Fibroblast of gingiva (primary cell): ENCODE measurements around the gene KRTAP12-1.

Source experiments
- DNase-seq: peaks from one replicate; pipeline ENCODE4 v3.0.0-alpha.2; 2011; ENCODE audit warnings: low read depth

Gene KRTAP12-1

DNA sequence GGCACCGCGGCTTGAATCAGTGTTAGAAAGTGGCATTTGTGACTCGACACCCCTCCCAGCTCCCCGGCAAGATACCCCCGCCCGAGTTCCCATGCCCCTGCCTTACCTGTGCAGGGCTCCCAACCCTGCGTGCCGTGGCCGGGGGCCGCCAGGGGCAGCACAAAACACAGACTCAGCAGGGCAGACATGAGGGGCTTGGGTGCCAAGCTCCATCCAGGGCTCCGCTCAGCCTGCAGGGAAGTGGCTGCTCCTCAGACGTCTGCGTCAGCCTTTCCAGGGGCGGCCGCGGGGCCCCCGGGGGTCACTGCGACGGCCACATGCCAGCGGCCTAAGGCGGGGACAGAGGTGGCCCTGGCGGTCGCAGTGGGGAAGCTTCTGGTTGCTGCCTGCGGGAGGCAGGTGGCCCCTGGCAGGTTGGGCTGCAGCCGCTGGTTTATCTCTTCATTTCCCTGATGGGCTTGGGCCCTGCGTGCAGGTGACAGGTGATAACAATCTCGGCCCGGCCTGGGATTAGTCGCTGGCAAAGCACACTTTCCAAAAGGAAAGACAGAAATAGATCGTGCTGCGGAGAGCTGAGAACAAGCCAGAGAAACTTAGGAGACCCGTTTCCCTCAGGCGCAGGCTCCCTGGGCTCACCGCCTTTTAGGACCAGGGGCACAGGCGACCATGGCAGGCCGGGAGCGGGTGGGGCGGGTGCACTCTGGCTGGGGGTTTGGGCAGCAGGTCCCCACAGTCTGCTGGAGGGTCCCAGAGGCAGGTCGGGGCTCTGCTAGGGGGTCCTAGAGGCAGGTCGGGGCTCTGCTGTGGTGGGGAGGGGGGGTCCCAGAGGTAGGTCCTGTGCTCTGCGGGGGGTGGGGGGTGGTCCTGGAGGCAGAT is 29.6 kb upstream of the KRTAP12-1 start, which contains the start of gene TSPEAR:
Gene TSPEAR, minus strand, starts transcription at position 246 of the 876 bp plus-strand sequence. Its CDS starts 58 bp downstream, at position 188.
- no peak for DNase-seq

DNA sequence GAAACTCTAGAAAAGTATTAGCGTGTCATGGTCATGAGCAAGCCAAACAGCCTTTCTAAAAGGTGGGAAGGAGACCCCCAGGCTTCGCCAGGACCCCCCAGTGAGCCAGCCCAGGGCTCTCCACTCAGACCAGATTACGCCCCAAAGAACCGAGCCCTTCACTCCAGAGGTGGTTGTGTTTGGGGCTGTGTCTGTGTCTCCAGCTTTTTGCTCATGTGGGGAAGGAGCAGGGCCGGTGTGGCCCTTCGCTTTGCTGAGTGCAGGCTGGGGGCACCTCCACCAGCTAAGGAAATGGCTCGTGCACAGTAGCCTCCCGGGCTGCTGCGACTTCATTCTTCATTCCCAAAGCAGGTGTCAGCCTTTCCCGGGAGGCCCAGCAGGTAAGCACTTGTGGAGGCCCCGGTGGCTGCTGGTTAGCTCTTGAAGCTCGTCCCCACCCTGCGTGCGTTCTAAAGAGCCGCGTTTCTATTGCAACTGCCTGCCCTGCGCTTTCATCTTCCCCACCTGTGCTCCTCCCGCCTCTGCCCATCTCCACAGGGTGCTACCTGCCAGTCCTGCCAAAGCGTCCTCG is 28.9 kb upstream of the KRTAP12-1 start:
- DNase-seq: no peak

DNA sequence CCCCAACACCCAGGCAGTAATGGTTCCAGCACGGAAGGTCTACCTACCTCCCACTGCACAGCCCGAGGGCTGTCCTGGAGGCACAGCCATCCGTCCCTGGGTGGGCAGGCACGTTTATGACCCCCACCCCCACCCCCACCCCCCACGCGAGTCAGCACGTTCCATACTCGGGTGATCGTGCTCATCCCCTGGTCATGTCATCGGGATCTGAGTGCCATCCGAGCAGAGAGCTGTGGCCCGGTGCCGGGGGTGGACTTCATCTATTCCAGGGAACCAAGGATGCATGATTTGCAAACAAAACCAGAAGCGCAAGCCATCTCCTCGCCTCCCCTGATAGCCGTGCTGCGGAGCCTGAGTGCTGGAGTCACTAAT is 28.3 kb upstream of the KRTAP12-1 start:
- DNase-seq: no peak

DNA sequence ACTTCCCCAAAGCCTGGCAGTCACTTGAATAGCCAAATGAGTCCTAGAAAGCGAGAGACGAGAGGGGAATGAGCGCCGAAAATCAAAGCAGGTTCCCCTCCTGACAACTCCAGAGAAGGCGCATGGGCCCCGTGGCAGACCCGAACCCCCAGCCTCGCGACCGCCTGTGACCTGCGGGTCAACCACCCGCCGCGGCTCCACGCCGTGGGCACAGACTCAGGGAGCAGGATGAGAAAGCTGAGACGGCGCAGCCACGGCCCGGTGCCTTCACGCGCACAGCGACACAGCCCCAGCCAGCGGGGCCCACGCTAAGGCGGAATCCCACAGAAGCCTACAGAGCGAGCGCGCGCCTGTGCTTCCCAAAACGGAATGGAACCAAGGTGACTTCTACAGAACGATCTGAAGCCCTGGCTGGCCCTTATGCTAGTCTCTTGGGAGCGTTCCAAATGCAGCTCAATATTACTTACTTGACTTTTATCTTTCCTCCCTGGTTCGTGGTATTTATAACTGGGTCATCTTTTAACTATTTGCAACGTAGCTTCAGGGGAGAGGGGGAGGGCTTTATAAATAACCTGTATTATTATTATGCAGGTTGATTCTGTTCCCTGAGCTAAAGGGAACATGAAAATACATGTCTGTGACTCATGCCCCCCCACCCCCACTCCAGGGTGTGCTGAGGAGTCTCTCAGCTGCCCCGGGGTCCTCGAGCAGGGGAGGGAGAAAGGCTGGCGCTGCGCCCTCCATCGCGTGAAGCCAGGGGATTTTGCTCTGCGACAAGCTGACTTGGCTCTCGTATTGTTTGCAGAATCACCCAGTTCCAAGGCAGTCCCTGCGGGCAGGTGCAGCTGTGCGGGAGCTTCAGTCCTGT is 27.7 kb upstream of the KRTAP12-1 start:
- DNase-seq: no peak

DNA sequence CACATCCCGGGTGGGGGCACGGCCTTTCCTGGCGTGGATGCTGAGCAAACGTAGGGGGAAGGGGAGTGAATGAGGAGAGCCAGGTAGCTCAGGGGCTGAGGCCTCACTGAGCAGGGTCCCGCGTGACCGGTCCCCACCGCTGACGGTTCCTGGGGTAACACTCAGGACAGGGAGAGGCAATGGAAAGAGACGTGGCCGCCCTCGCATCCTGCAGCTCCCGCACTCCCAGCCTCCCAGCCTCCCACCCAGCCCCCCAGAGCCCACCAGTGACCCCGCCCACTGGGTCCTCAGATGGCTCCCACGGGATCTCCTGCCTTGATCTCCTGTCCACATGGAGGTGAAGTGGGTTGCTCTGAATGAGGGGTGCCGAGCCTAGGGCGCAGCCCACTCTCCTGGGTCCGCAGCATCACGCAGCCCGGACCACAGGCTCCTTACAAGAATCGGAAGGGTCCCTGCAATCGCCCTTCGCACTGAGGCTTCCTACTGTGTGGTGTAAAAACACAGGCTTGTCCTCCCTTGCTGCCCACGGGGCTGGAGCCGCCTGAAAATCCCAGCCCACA is 27.0 kb upstream of the KRTAP12-1 start:
- no peak for DNase-seq

DNA sequence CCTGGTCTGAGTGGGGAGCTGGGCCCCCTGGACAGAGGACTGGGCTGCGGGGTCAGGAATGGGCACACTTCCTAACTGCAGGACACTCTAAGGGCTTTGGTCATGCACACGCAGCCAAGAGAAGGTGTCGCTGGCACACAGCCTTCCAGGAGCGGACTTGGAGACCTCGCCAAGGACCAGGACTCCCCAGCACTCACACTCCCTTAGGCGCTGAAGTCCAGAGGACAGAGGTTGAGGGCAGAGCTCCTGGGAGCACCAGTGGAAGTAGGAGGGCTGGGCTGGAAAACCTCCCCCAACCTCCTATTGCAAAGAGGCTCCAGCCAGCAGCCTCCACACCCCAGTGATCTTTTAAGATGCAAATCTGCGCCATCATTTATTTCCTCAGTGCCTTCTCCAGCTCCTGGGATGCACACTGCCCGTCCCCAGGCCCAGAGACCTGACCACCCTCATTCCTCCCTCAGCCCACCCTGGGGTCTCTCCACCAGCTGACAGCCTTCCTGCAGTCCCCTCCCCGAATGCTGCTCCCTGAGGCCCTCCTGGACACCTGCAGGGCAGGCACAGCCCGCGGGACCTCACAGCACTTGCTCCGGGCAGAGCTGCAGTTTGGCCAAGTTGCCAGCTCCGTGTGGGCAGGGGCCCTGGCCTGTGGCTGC is 26.4 kb upstream of the KRTAP12-1 start:
- DNase-seq: no peak

DNA sequence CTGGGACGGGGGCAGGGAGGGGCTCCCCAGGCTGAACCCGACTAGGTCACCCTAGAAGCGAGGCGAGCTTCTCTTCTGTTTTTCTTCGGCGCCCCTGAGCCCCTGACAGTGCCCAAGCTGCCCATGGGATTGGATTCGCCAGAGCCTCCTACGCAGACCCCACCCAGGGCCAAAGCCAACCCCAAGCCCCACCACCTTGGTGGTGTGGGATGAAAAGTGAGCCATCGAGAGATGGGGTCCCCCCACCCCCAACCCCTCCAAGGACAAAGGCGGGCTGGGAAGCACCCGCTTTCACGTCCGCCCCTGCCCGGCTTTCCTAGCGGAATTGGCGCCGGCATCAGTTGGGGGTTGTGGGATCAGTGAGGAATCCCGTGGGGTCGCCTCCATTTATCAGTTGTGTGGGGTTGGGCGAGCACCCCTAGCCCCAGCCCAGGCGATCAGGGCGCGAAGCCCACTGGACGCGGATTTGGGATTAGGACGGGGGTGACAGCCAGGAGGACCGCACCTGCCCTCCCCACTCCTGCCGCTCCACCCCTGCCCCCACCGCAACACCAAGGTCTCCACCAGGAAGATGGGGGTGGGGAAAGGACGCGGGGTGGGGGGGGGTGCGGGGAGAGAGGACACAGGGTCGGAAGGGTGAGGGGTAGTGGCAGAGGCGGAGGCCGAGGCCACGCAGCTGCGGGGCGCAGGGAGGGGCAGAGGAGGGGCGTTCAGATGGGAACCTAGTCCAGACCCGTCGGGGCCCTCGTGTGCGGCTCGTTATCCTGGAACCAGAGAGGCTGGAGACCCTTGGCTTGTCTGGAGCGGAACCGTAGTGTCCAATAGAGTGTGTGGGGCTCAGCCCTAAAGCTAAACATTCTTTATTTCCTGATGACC is 25.0 kb upstream of the KRTAP12-1 start:
- DNase-seq: no peak

DNA sequence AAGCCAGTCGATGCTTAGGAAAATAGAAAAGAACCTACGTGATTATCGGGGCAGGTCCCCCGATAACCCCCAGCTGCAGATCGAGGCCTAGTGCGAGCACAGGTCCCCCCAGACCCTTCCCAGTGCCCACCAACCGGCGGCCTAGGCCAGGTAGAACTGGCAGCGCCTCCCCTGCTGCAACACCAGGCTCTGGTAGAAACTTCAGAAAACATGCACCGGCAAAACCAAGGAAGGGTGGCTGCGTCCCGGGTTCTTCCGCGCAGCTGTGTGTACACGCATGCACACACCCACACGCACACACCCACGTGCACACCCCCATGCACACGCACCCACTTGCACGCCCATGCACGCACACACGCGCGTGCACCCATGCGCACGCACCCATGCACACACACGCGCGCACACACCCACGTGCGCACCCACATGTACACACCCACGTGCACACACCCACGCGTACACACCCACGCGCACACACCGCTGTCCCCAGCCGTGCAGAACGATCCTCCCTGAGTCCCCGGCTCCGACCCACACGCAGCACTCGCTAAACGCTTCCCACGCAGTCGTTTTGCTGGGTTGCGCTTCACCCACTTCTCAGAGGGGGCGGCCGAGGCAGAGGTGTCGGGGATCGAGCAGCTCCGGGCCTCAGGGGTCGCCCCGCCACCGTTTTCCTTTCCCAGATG is 24.2 kb upstream of the KRTAP12-1 start:
- no peak for DNase-seq

DNA sequence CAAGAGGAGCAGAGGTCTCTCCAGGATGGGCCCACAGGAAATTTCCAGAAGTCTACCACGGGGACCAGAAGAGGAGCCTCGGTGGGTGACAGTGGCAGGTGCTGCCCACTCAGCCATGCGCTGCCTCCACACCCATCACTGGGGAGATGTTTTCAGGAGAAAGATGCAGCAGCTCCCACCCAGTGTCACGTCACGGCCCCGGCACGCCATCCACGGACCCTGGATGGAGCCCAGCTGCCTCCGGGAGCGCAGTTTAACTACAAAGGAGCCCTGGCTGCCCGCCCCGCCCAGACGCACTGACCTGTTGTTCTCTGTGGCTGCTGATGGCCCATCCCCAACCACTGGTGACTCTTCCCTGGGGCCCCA is 22.7 kb upstream of the KRTAP12-1 start:
- DNase-seq: no peak

DNA sequence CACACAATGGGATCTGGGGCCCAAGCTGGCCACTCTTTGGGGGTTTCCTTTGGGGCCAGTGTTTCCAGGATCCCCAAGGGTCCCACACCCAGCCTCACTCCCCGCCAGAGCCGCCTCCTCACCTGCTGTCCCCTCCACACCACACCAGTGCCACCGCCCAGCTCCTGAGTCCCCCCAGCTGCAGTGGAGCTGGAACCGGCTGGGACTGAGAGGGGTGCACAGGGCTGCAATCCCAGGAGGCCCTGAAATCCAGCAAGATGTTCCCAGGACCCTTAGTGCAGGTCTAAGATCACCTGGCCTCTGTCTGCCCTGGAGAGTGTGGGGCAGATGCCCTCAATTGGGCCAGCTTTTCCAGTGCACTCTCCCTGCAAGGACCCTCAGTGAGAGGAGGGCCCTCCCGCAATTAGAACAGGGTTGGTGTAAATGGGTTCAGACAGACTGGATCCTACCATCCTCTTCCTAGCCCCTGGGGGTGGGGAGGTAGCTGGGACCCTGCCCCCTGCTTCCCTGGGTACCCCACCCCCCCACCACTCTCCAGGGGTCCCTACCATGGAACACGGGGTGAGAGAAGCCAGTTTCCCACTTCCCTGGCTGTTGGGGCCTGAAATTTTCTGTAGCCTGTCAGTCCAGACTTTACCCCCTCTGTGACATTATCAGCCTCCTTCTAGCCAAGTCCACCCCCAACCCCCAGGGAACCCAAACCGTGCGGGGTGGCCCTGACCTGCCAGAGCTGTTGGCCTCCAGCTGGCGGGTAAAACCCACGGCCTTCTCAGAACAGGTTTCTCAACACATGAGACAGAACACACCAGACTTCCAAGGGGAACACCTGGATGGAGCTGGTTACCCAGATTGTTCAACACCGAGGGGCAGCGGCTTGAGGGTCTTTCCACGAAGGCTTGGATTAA is 22.0 kb upstream of the KRTAP12-1 start:
- no peak for DNase-seq

DNA sequence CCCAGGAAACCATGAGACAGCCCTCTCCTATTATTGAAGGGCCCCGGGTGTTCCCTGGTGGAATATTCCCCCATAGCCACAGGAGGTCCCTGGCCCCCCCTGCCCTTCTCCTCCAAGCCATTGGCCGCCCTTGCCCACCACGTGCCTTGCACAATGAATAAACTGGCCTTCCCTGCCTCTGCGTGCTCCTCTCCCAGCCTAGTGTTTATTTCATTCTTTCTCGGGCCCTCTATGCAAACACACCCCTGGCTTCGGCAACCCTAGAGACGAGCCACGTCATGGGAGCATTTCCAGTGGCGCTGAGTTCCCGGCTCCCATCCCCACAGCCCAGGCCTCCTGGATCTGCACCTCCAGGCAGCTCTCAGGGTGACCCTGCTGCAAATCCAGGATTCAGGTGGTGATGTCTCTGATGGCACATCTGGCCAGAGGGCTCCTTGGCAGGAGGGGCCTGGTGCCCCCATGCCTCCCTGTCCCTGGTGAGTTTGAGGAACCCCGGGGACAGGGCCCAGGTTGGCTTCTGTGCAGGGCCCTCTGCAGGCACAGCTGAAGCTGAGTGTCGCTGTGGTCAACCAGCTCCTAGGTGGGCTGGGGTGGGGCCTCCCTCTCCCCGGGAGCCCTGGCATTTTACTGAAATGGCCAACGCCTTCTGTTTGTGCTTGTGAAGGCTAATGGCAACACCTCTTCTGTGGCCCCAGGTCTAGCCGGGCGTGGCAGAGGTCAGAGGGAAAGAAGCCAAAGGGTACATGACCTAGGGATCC is 21.2 kb upstream of the KRTAP12-1 start:
- no peak for DNase-seq

DNA sequence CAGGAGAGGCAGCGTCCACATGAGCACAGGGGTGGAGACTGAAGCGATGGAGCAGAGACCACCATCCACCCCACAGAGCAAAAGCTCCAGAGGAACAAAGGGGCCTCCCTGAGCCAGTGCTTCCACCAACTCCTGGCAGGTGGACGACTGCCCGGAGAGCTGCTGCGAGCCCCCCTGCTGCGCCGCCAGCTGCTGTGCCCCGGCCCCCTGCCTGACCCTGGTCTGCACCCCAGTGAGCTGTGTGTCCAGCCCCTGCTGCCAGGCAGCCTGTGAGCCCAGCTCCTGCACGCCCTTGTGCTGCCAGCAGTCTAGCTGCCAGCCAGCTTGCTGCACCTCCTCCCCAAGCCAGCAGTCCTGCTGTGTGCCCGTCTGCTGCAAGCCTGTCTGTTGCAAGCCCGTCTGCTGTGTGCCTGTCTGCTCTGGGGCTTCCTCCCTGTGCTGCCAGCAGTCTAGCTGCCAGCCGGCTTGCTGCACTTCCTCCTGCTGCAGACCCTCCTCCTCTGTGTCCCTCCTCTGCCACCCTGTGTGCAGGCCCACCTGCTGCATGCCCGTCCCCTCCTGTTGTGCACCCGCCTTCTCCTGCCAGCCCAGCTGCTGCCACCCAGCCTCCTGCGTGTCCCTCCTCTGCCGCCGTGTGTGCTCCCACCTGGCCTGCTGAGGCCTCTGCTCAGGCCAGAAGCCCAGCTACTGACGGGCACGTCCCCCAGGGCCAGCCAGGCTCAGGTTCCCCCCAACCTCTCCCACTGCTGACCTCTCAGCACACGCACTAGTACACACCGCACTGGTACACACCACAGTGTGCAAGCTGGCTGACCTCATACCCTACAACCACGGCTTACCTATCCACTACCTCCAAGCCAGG is 20.4 kb upstream of the KRTAP12-1 start:
- DNase-seq: no peak

DNA sequence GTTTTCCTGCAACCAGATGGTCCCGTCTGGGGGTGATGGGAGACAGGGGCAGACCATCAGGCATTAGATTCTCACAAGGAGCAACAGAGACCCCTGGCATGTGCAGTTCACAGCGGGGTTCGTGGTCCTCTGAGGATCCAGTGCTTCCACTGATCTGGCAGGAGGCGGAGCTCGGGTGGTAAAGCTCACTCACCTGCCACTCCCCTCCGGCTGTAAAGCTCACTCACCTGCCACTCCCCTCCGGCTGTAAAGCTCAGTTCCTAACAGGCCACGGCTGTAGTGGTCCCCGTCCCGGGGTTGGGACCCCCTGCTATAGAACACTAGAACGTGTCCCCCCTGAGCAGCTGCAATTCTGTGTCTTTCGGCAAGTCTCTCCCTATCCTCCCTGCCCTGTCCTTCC is 19.6 kb upstream of the KRTAP12-1 start:
- DNase-seq: no peak

DNA sequence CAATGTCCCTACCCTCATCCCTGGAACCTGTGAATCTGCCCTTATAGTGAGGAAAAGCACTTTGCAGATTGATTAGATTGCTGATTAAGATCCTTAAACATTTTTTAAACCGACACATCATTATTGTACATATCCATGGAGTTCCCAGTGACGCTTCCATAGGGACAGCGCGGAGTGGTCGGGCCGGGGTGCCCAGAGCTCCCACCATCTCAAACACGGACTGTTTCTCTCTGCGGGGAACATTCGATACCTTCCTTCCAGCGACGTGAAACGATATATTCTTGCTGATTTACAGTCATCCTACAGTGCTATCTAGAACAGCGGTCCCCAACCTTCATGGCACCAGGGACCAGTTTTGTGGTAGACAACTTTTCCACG is 19.0 kb upstream of the KRTAP12-1 start:
- no peak for DNase-seq

DNA sequence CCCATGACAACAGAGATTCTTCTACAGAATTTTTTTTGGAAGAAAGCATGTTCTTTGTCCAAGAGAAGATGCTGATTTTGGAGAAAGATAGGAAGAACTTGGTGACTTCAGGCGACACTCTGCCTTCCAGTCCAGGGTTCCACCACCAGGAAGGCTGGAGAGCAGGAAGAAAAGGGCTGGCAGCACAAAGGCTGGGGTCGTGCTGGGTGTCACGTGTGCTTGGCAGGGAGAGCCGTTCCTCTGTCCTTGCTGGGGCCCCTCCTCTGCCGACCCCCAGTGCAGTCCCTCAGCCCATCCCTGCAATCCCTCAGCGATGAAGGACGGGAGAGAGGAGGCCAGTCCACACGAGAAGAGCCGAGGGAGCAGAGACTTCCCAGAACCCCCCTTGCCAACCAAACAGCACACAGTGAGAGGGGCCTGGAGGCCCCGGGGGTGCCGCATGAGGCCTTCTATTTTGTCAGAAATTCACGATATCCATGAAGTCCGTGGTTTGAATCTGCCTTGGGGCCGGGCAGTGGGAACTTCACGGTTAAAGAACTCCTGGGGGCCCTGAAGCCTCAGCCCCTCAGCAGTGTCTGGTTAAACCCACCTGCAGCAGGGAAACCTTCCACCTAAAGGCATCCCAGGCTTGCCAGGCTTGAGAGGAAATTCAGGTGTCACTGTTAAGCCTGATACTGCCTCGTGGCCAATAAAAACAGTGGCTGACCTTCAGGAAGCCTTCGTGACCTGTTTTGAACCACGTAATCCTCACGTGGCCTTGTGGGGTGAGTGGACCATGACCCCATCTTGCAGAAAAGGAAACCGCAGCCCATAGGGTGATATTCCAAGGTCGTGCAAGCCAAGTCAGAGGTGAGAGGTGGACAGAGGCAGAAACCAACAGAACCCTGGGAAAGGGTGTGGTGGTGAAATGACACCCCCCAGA is 18.4 kb upstream of the KRTAP12-1 start:
- no peak for DNase-seq

DNA sequence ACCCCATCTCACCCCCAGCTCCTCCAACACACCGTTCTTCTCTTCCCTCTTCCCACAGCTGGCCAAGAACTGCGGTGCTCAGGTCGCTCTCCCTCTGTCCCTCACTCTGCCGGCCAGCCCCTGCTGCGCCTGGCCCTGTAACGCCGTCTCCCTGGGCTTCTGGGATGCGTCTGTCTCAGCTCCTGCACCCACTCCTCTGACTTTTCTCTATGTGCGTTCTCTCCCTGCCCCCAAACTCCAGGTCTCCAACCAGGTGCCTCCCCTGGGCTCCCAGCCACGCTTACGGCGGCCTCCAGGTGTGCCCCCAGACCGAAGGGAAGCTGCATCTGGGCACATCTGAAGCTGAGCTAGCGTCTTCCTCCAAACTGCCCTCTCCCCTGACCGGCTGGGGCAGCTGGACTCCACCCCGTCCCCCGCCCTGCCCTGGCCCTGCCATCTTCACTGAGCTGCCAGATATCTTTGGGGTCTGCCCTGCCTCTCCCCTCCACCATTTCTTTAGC is 17.6 kb upstream of the KRTAP12-1 start:
- DNase-seq: no peak
